Activated T-cell treated with anti-CD3 and anti-CD28 coated beads, Interleukin-2, amount 50 U/mL, for 24 hours (primary cell): ENCODE measurements around the gene PER1.

Experiments
- DNase-seq: peaks from one replicate; pipeline ENCODE4 v3.0.0-alpha.2; 2020
- H3K27ac Mint-ChIP-seq: 2 replicates; pipeline ENCODE4 v1.8.0; 2020; ENCODE audit warnings: mild to moderate bottlenecking, mixed read lengths
- H3K27me3 Mint-ChIP-seq: 2 replicates; pipeline ENCODE4 v1.8.0; 2020; ENCODE audit warnings: mixed read lengths
- H3K36me3 Mint-ChIP-seq: 2 replicates; pipeline ENCODE4 v1.8.0; 2020; ENCODE audit warnings: low read depth, mixed read lengths
- H3K4me1 Mint-ChIP-seq: 2 replicates; pipeline ENCODE4 v1.8.0; 2020; ENCODE audit warnings: low read depth, mixed read lengths
- H3K4me3 Mint-ChIP-seq: 2 replicates; pipeline ENCODE4 v1.8.0; 2020; ENCODE audit warnings: mild to moderate bottlenecking, moderate library complexity, mixed read lengths
- H3K9me3 Mint-ChIP-seq: 2 replicates; pipeline ENCODE4 v1.8.0; 2020; ENCODE audit warnings: mixed read lengths

PER1 gene, protein sequence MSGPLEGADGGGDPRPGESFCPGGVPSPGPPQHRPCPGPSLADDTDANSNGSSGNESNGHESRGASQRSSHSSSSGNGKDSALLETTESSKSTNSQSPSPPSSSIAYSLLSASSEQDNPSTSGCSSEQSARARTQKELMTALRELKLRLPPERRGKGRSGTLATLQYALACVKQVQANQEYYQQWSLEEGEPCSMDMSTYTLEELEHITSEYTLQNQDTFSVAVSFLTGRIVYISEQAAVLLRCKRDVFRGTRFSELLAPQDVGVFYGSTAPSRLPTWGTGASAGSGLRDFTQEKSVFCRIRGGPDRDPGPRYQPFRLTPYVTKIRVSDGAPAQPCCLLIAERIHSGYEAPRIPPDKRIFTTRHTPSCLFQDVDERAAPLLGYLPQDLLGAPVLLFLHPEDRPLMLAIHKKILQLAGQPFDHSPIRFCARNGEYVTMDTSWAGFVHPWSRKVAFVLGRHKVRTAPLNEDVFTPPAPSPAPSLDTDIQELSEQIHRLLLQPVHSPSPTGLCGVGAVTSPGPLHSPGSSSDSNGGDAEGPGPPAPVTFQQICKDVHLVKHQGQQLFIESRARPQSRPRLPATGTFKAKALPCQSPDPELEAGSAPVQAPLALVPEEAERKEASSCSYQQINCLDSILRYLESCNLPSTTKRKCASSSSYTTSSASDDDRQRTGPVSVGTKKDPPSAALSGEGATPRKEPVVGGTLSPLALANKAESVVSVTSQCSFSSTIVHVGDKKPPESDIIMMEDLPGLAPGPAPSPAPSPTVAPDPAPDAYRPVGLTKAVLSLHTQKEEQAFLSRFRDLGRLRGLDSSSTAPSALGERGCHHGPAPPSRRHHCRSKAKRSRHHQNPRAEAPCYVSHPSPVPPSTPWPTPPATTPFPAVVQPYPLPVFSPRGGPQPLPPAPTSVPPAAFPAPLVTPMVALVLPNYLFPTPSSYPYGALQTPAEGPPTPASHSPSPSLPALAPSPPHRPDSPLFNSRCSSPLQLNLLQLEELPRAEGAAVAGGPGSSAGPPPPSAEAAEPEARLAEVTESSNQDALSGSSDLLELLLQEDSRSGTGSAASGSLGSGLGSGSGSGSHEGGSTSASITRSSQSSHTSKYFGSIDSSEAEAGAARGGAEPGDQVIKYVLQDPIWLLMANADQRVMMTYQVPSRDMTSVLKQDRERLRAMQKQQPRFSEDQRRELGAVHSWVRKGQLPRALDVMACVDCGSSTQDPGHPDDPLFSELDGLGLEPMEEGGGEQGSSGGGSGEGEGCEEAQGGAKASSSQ (N-terminal part only)

DNA sequence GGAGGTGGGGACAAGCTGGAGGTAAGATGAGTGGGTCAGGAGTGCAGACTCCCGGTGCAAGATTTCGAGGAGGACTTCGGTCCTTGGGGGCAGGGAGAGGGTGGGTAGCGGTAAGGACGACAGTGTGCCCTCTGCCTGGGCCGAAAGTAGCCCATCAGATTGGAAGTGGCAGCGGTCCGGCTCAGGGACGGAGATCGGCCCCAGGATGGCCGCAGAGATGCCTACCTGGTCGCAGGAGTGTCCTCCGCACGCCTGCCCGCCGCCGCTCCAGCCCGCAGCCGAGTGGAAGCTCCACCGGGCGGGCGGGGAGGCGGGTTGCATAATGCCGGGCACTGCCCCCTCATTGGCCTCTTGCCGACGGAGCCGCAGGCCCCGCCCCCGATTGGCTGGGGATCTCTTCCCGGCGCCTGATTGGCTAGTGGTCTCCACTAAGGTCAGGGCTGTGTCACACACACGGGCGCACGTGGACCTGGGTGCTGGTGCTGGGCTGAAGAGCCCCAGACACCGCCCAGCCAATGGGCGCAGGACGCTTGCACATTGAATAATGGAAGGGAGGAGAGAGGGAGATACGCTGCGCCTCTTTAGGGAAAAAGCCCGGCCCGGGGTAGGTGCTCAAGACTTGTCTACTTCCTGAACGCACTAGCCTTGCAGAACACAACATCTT is at the start of gene PER1:
Gene PER1, minus strand, starts transcription at position 293 of the 664 bp plus-strand sequence. CDS start 1,698 bp downstream, outside the sequence.
- Mint-ChIP-seq H3K36me3 (peaks cover 41% of the 10 kb centered on the region), H3K27me3 (no peaks in the 10 kb centered on the region), H3K27ac (no peak within 1 kb of the TSS), H3K4me3 (peak within 1 kb of the TSS; percentile 91), H3K4me1 (peaks cover 39% of the 10 kb centered on the region), H3K9me3 (no peaks in the 10 kb centered on the region)
- peak; percentile 91 for DNase-seq

DNA sequence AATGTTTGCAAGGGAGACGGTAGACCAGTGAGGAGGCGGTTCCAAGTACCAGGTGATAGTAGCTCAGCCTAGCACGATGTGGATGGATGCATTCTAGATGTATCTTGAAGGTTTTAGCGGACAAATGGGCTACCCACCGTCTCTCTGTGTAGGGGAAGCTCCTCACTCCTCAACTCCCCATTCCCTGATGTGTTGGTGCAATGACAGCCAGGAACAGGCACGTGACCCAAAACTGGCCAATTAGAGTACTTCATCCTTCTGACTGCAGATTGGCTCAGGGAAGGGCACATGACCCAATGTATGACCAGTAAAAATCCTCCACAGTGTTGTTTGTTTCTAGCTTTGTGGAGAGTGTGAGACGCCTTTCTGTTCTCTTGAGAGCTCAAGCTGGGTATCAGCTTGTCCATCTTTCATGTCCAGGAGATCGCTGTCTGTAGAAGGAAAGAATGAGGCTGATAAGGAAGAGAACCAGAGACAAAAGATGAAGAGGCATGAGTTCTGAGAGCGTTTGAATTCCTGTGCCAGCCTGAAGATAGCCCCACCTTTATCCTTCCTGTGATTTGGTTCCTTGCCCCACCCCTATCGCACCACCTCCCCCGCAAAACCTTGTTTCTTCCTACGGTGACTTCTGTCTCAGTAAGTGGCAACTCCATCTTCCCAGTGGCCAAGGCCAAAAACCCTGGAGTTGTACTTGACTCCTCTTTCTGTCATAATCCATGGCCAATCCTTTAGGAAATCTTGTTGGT is 40.0 kb upstream of the PER1 start:
- Mint-ChIP-seq H3K36me3 (peaks cover 2% of the 10 kb centered on the region), H3K9me3 (no peaks in the 10 kb centered on the region), H3K27me3 (no peaks in the 10 kb centered on the region), H3K4me1 (peaks cover 21% of the 10 kb centered on the region), H3K4me3 (no peak overlapping the region), H3K27ac (no peak overlapping the region)
- DNase-seq = peak; percentile 60

DNA sequence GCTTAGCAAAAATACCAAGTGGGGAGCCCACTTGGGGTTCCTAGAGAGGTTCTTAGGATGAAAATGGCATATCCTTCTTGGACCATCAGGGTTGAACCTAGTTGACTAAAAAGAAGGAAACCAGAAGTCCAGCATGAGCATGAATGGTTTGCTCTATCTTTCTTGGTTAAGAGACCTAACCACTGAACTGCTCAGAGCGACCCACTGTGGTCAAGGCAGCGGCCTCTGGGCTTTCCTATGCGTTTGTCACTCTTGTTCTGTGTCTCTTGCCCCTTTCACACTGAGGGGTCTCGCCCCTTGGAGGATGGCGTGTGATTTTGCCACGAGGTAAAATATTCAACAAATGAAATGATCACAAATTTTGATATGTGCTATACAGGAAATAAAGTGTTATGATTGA is 38.3 kb upstream of the PER1 start:
- no peak for DNase-seq
- H3K9me3 Mint-ChIP-seq = no peaks in the 10 kb centered on the region
- peaks cover 11% of the 10 kb centered on the region for H3K4me1 Mint-ChIP-seq
- peaks cover 2% of the 10 kb centered on the region for H3K36me3 Mint-ChIP-seq
- no peaks in the 10 kb centered on the region for H3K27me3 Mint-ChIP-seq
- no peak overlapping the region for H3K4me3 Mint-ChIP-seq
- peak overlapping the region; percentile 93 for H3K27ac Mint-ChIP-seq

DNA sequence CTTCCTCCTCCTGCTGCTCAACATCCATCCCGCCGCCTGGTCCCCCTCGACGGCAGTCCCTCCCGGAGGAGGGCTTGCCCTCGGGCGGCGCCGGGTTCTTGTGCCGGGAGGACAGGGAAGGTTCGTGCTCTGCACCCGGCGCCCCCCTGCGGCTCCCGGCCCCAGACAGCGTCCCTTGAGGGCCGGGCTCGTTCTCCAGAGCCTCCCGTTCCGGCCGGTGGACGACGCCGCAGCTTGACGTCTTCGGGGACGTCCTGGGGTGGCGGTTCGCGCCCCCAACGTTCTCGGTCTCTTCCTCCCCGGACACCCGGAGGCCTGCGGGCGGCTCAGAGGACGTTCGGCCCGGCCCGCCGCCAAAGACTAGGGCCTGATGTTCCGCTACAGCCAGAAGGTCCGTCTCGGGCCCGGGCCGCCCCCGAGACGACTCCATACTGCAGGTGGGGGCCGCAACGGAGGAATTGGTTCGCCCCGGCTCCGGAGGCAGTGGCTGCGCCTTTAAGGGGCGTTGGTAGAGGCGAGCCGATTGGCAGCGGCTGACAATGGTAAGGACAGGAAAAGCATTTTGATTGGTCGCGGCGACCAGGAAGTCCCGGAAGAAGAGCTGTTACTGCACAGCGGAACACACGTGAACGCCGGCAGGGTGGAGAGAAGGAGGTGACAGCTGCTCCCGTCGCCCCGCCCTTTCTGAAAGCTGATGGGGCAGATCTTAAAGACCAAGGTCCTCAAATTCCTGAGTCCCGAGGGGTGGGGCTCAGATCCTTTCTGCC is 37.7 kb upstream of the PER1 start, which contains the start of gene BORCS6:
Gene BORCS6, minus strand, starts transcription at position 470 of the 767 bp plus-strand sequence. Its CDS starts 40 bp downstream, at position 430.
- DNase-seq = peak; percentile 90
- Mint-ChIP-seq H3K4me1 (peaks cover 11% of the 10 kb centered on the region), H3K4me3 (no peak within 1 kb of the TSS), H3K36me3 (peaks cover 2% of the 10 kb centered on the region), H3K27me3 (no peaks in the 10 kb centered on the region), H3K27ac (peak within 1 kb of the TSS; percentile 93), H3K9me3 (no peaks in the 10 kb centered on the region)

DNA sequence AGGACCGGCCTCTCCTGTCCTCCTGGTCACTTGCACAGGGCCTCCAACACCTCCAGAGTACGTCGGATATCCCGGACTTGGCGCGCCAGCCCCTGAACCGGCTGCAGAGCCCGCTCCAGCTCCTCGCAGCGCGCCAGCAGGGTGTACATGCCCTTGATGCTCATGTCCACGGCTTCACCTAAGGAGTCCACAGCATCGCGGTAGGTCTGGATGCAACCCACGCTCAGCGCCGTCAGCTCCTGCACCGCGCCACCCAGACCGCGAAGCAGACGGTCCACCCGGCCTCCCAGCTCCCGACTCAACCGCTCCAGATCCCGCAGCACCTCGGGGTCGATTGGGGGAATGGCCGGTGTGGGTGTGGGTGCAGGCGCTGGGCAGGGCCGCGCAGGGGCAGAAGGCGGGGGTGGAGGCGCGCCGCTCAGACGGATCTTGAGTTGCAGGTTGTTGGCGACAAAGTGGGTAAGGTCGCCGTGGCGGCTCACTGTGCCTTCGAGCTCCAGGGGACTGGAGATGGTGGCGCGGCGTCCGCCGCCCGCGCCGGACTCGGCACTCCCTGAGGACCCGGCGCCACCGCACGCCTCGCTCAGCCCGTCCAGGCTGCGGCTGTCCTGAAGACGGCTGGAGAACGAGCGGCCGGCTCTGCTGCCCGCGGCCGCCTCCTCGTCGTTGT is 37.0 kb upstream of the PER1 start:
- Mint-ChIP-seq H3K27ac (peak overlapping the region; percentile 93), H3K27me3 (no peaks in the 10 kb centered on the region), H3K9me3 (no peaks in the 10 kb centered on the region), H3K4me1 (peaks cover 14% of the 10 kb centered on the region), H3K36me3 (peaks cover 2% of the 10 kb centered on the region), H3K4me3 (no peak overlapping the region)
- peak; percentile 54 for DNase-seq

DNA sequence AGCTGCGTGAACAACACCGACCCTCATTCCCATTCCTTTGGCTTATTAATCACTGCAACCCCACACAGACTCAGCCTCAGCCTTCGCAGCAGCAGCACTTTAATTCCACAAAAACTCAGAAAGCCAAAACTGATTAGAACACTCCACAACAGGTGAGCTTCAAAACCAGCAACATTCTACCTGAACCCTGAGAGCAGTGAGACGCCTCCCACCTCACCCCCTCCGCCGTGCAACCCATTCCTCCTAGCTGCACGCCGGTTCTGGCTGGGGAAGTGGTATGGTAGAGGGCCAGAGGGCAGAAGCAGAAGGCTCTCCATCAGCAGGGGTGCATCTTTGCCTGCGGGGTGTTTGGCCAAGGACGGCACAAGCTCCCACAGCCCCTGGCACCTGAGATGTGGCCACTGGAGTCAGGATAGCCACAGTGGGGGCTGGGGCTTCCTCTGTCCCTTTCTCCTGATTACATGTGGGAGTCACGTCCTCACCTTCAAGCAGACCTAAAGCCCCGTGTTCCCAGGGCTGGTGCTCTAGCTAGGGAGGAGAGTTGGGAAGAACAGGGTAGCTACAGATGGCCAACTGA is 36.1 kb upstream of the PER1 start:
- Mint-ChIP-seq H3K36me3 (peaks cover 2% of the 10 kb centered on the region), H3K9me3 (no peaks in the 10 kb centered on the region), H3K27ac (no peak overlapping the region), H3K27me3 (no peaks in the 10 kb centered on the region), H3K4me1 (peaks cover 14% of the 10 kb centered on the region), H3K4me3 (no peak overlapping the region)
- no peak for DNase-seq

DNA sequence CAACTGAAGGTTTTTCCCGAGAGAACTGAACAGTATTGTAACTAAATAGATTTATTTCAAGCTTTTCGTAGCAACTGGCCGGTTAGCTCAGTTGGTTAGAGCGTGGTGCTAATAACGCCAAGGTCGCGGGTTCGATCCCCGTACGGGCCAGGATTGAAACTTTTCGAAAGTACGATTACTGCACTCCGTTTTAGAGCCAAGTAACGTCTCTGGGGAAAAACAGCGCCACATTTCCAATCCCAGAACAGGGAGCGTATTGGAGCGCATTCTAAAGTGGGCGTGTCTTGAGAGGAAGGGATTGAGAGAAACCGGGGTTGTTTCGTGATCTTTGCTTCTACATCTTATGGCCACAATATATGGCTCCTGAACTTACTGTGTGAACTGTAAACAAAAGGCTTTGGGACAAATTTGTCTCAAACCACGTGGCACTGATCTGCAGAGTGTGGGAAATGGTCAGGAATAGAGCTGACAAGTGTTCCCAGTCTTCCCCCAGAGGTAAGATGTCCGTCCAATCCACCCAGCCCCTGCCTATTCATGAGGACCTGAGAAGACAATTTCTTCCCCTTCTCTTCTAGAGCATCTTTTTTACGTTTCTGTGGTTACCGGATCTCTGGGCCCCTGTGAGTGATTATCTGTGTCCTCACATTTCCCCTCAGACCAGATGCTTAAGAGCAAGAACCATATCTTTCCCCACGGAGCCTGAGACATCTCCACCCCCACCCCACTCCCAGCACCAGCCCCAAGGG is 35.5 kb upstream of the PER1 start:
- no peaks in the 10 kb centered on the region for H3K27me3 Mint-ChIP-seq
- peaks cover 2% of the 10 kb centered on the region for H3K36me3 Mint-ChIP-seq
- DNase-seq = peak; percentile 94
- no peak overlapping the region for H3K27ac Mint-ChIP-seq
- H3K4me3 Mint-ChIP-seq = no peak overlapping the region
- H3K9me3 Mint-ChIP-seq = no peaks in the 10 kb centered on the region
- peaks cover 14% of the 10 kb centered on the region for H3K4me1 Mint-ChIP-seq

DNA sequence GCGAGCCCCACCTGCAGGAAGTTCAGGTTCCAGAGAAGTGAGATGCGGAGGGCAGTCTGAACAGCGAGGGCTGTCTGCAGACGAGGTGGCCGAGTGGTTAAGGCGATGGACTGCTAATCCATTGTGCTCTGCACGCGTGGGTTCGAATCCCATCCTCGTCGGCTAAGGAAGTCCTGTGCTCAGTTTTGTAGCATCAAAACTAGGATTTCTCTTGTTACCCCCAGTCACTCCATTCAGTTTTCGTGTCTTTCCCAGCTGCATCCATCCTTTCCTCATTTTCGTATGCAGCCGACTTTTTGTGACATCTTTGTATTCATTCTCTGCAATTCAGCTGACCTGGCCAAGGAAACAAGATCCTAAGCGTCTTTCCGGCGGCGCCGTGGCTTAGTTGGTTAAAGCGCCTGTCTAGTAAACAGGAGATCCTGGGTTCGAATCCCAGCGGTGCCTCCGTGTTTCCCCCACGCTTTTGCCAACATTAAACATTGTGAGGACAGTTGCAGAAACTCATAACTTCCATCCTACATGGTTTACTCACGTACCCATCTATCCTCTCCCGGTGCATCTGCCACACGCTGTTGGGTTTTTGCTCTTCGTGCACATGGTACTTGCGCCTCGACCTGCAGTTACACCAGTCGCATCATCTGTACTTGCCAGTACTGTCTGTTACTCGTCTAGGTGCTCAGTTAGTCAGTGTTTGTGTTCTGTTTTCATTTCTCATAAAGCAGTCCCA is 34.7 kb upstream of the PER1 start:
- H3K27me3 Mint-ChIP-seq = no peaks in the 10 kb centered on the region
- DNase-seq = peak; percentile 99
- no peak overlapping the region for H3K27ac Mint-ChIP-seq
- H3K4me3 Mint-ChIP-seq = no peak overlapping the region
- H3K36me3 Mint-ChIP-seq = peaks cover 2% of the 10 kb centered on the region
- H3K9me3 Mint-ChIP-seq = no peaks in the 10 kb centered on the region
- H3K4me1 Mint-ChIP-seq = peaks cover 15% of the 10 kb centered on the region

DNA sequence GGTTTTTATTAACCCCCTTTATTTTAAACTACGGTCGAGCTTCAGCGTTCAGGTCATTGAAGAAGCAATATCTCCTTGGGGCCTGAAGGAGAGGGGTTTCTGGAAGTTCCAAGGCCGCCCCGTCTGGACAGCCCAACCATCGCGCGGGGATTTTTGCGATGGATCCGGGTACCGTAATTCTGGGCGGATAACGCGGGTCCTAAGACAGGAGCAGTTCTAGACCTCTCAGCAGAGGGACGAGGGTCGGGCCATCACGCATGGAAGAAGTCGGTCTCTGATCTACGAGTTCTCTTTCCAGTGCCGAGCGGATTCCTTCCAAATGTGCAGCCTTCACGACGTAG is 34.2 kb upstream of the PER1 start:
- H3K36me3 Mint-ChIP-seq = peaks cover 2% of the 10 kb centered on the region
- no peak overlapping the region for H3K4me3 Mint-ChIP-seq
- H3K27me3 Mint-ChIP-seq = no peaks in the 10 kb centered on the region
- H3K4me1 Mint-ChIP-seq = peaks cover 16% of the 10 kb centered on the region
- H3K9me3 Mint-ChIP-seq = no peaks in the 10 kb centered on the region
- no peak overlapping the region for H3K27ac Mint-ChIP-seq
- no peak for DNase-seq

DNA sequence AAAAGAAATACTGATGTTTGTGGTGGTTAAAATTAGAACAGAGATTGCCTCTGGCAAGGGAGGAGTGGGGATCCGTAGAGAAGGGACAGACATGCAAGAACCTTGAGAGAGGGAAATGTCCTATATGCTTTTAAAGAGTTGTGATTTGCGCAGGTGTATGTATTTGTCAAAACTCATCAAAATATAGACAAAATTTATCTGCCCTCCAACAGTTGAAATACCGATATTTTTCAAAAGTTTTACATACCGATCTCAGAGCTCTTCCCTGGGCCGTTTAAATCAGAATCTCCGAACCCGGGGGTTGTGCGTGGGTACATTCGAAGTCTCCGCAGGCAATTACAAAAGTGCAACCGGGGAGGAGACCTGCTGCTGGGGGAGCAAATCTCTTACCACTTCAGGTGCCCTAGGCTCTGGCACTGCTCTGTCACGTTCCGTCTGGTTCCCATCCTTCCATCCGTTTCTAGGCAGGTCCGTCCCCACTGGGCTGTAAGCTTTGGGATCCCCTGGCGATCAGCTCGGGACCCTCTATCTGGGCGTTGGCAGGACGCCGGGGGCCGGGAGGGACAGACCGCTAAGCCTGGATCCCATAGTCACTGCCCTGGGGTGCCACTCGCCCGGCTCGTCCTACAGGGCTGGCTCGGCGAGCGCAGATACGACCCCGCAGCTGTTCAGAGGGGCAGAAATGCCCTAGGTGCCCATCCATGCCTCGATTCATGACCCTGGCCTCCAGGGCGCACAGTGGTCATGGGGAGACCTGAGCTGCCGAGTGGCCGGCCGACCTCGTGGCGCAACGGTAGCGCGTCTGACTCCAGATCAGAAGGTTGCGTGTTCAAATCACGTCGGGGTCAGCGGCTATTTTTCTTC is 33.6 kb upstream of the PER1 start:
- Mint-ChIP-seq H3K36me3 (peaks cover 2% of the 10 kb centered on the region), H3K27me3 (no peaks in the 10 kb centered on the region), H3K27ac (no peak overlapping the region), H3K4me3 (no peak overlapping the region), H3K9me3 (no peaks in the 10 kb centered on the region), H3K4me1 (peaks cover 14% of the 10 kb centered on the region)
- peak; percentile 99 for DNase-seq
